K562 (cell line): Measurements from ENCODE around the gene MBOAT7. TPM values are rescaled to one million over a fixed set of nuclear protein-coding genes. Genes with fewer than 3 reads are reported as not detected.
A peak's percentile ranks its signal among the peaks of the same experiment; 100 is the strongest.

Experiments
- CBFA2T3 ChIP-seq: fragments of 450-650 bp; IDR thresholded peaks from 2 replicates; pipeline ENCODE4 v1.6.1; 2017
- CBFB ChIP-seq: sonication (generic); formaldehyde crosslinking; IDR thresholded peaks from 2 replicates; pipeline ENCODE4 v1.4.0; 2020; ENCODE audit warnings: mild to moderate bottlenecking, missing genetic modification reagents
- ELF4 ChIP-seq: fragments of 450-650 bp; formaldehyde crosslinking; IDR thresholded peaks from 2 replicates; pipeline ENCODE4 v1.4.0; 2022; ENCODE audit warnings: missing genetic modification characterization
- KDM4B ChIP-seq, 2 experiments: fragments of 450-650 bp in 1 of 2; sonication (generic) in 1 of 2; IDR thresholded peaks; 2 replicates each; pipeline ENCODE4 v1.6.1; 2016 to 2017; ENCODE audit warnings: borderline replicate concordance in 2 of 2, antibody characterized with exemption in 1 of 2, low read depth in 1 of 2, mild to moderate bottlenecking in 1 of 2
- MBD1 ChIP-seq: fragments of 250-450 bp; sonication (Bioruptor Pico); IDR thresholded peaks from 2 replicates; pipeline ENCODE4 v1.8.0; 2022; ENCODE audit warnings: inconsistent platforms
- MTA2 ChIP-seq: fragments of 450-650 bp; IDR thresholded peaks from 2 replicates; pipeline ENCODE4 v1.6.1; 2016; ENCODE audit warnings: low read depth
- NFIC ChIP-seq: fragments of 450-650 bp; IDR thresholded peaks from 2 replicates; pipeline ENCODE4 v1.6.1; 2017; ENCODE audit warnings: mild to moderate bottlenecking, inconsistent platforms
- NONO ChIP-seq, 2 experiments: fragments of 200-400 bp in 1 of 2; fragments of 450-650 bp in 1 of 2; formaldehyde crosslinking in 1 of 2; IDR thresholded peaks; 2 replicates each; pipeline ENCODE4 v1.6.1; 2017; ENCODE audit warnings: low read depth in 2 of 2, mild to moderate bottlenecking in 2 of 2, moderate library complexity in 2 of 2, low read length in 1 of 2
- NR2C1 ChIP-seq, 2 experiments: fragments of 450-650 bp; IDR thresholded peaks; 2 replicates each; pipeline ENCODE4 v1.6.1; 2017; ENCODE audit warnings: mild to moderate bottlenecking in 2 of 2, antibody characterized with exemption in 1 of 2, inconsistent platforms in 1 of 2, missing compliant biosample characterization in 1 of 2, missing genetic modification characterization in 1 of 2
- POLR2B ChIP-seq: fragments of 450-650 bp; IDR thresholded peaks from 2 replicates; pipeline ENCODE4 v1.6.1; 2018; ENCODE audit warnings: low read depth; ENCODE audit not compliant: partially characterized antibody
- PTTG1 ChIP-seq: fragments of 450-650 bp; IDR thresholded peaks from 2 replicates; pipeline ENCODE4 v1.6.1; 2016; ENCODE audit warnings: low read depth, mild to moderate bottlenecking, missing genetic modification characterization, missing compliant biosample characterization
- RBM15 ChIP-seq: fragments of 200-400 bp; formaldehyde crosslinking; IDR thresholded peaks from 2 replicates; pipeline ENCODE4 v1.6.1; 2018; ENCODE audit warnings: mild to moderate bottlenecking, low read length, moderate library complexity; ENCODE audit not compliant: insufficient read depth
- SETDB1 ChIP-seq: IDR thresholded peaks from one replicate; pipeline ENCODE4 v1.6.1; 2012; ENCODE audit warnings: low read length, control low read depth, inconsistent platforms
- SMAD2 ChIP-seq: fragments of 150-350 bp; IDR thresholded peaks from 2 replicates; pipeline ENCODE4 v1.6.1; 2014; ENCODE audit warnings: low read depth, mild to moderate bottlenecking, low read length
- SNAPC5 ChIP-seq: fragments of 250-450 bp; sonication (Bioruptor Pico); IDR thresholded peaks from 2 replicates; pipeline ENCODE4 v1.8.0; 2021; ENCODE audit warnings: moderate library complexity, mild to moderate bottlenecking, inconsistent platforms
- THRAP3 ChIP-seq: fragments of 450-650 bp; IDR thresholded peaks from 2 replicates; pipeline ENCODE4 v1.6.1; 2016; ENCODE audit warnings: mild to moderate bottlenecking, inconsistent platforms, borderline replicate concordance
- XRCC5 ChIP-seq: fragments of 200-400 bp; formaldehyde crosslinking; IDR thresholded peaks from 2 replicates; pipeline ENCODE4 v1.6.1; 2017; ENCODE audit warnings: low read depth, mild to moderate bottlenecking, low read length
- ZKSCAN1 ChIP-seq: fragments of 150-350 bp; IDR thresholded peaks from 2 replicates; pipeline ENCODE4 v1.6.1; 2016; ENCODE audit warnings: low read depth, low read length
- ZKSCAN3 ChIP-seq: fragments of 250-450 bp; sonication (Bioruptor Pico); IDR thresholded peaks from 2 replicates; pipeline ENCODE4 v1.4.0; 2020
- ZNF57 ChIP-seq: fragments of 450-650 bp; formaldehyde crosslinking; IDR thresholded peaks from 2 replicates; pipeline ENCODE4 v1.4.0; 2020; ENCODE audit warnings: mild to moderate bottlenecking, moderate library complexity
- polyA plus RNA-seq, 8 experiments: library from polyadenylated mRNA; depleted of rRNA in 4 of 8; stranded (reverse) in 5 of 8; unstranded in 3 of 8; fragments of >200 nt; fragmentation: Nextera tagmentation in 2 of 8; fragmentation: Illumina TruSeq in 1 of 8; extraction: Ambion mirVana in 2 of 8; extraction: Trizol in 1 of 8; gene quantifications; 2 replicates each; pipeline versions ENCODE4 v1.2.1 to v1.2.3, GENCODE V29; 2011 to 2014; ENCODE audit warnings: inconsistent platforms in 1 of 8, missing spikeins in 1 of 8
- total RNA-seq, 7 experiments: library from RNA; depleted of rRNA in 6 of 7; stranded (reverse); fragments of >200 nt in 6 of 7; fragmentation: Illumina TruSeq in 2 of 7; extraction: Trizol in 2 of 7; gene quantifications; 2 replicates each; pipeline versions ENCODE4 v1.2.1 to v1.2.3, GENCODE V29; 2011 to 2021; ENCODE audit warnings: low replicate concordance in 1 of 7
- TF ChIP-seq, protein P1 (sequence below): fragments of 250-450 bp; sonication (Bioruptor Pico); IDR thresholded peaks from 2 replicates; pipeline ENCODE4 v1.5.0; 2020; ENCODE audit warnings: mild to moderate bottlenecking, borderline replicate concordance
- TF ChIP-seq, protein P2 (sequence below): IDR thresholded peaks from 2 replicates; pipeline ENCODE4 v1.6.1; 2012; ENCODE audit warnings: low read depth, low read length, improper control_type of control experiment, borderline replicate concordance

MBOAT7 gene
- total and polyA plus RNA-seq, 9 of the 15 experiments (the other 6 are each of a cell fraction or from before 2014, with no cell fraction given) = 1.4 to 153 (median 56.1) TPM

- no peak for TF ChIP-seq MBD1 (CRISPR knock-in tag)
- TF ChIP-seq MTA2 = no peak
- TF ChIP-seq NONO (IDR thresholded peaks at IDR 0.05; ENCODE audit: low read depth in 2 of 2, low read length in 1 of 2) = peak; percentile 46 to 82; a peak in 1 of 4 replicates
- TF ChIP-seq NFIC = peak; percentile 14
- no peak; the same call in 1 of the 2 replicates for TF ChIP-seq ZKSCAN1
- TF ChIP-seq XRCC5 = no peak
- TF ChIP-seq SETDB1 = no peak
- no peak for TF ChIP-seq RBM15
- TF ChIP-seq KDM4B (IDR thresholded peaks at IDR 0.05; ENCODE audit: borderline replicate concordance in 2 of 2, low read depth in 1 of 2) = no peak
- TF ChIP-seq CBFA2T3 = no peak
- TF ChIP-seq THRAP3 = no peak
- no peak for TF ChIP-seq ELF4 (CRISPR knock-in tag)
- no peak for TF ChIP-seq SNAPC5 (CRISPR knock-in tag)
- TF ChIP-seq CBFB = no peak
- TF ChIP-seq SMAD2 = no peak
- no peak for TF ChIP-seq PTTG1
- no peak for TF ChIP-seq ZKSCAN3 (CRISPR knock-in tag)
- TF ChIP-seq, protein P1, sequence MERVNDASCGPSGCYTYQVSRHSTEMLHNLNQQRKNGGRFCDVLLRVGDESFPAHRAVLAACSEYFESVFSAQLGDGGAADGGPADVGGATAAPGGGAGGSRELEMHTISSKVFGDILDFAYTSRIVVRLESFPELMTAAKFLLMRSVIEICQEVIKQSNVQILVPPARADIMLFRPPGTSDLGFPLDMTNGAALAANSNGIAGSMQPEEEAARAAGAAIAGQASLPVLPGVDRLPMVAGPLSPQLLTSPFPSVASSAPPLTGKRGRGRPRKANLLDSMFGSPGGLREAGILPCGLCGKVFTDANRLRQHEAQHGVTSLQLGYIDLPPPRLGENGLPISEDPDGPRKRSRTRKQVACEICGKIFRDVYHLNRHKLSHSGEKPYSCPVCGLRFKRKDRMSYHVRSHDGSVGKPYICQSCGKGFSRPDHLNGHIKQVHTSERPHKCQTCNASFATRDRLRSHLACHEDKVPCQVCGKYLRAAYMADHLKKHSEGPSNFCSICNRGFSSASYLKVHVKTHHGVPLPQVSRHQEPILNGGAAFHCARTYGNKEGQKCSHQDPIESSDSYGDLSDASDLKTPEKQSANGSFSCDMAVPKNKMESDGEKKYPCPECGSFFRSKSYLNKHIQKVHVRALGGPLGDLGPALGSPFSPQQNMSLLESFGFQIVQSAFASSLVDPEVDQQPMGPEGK (CRISPR knock-in tag) = no peak
- TF ChIP-seq POLR2B = peak; percentile 33
- no peak for TF ChIP-seq NR2C1 (IDR thresholded peaks at IDR 0.05)
- TF ChIP-seq NR2C1 (tag; IDR thresholded peaks at IDR 0.05) = no peak
- TF ChIP-seq ZNF57 (CRISPR knock-in tag) = no peak
- TF ChIP-seq, protein P2, sequence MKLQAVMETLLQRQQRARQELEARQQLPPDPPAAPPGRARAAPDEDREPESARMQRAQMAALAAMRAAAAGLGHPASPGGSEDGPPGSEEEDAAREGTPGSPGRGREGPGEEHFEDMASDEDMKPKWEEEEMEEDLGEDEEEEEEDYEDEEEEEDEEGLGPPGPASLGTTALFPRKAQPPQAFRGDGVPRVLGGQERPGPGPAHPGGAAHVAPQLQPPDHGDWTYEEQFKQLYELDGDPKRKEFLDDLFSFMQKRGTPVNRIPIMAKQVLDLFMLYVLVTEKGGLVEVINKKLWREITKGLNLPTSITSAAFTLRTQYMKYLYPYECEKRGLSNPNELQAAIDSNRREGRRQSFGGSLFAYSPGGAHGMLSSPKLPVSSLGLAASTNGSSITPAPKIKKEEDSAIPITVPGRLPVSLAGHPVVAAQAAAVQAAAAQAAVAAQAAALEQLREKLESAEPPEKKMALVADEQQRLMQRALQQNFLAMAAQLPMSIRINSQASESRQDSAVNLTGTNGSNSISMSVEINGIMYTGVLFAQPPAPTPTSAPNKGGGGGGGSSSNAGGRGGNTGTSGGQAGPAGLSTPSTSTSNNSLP = no peak
Observed at GRCh38 chr19:54189145-54189734, at the start of gene MBOAT7 (continued).
